OCI-LY3 (cell line): ENCODE data around the gene ERG.

Source experiments
- H2AFZ ChIP-seq: fragments of 200-600, 300-600 bp; shearing (Covaris generic); 2 replicates; pipeline ENCODE4 v1.6.0; 2014; ENCODE audit warnings: antibody characterized with exemption, low read depth, low read length
- H3K27ac ChIP-seq: fragments of 200-600, 300-600 bp; sonication (generic); 2 replicates; pipeline ENCODE4 v1.5.1; 2014; ENCODE audit warnings: mild to moderate bottlenecking, low read length, moderate library complexity, mixed read lengths
- H3K27me3 ChIP-seq: fragments of 200-600, 300-600 bp; sonication (generic); 2 replicates; pipeline ENCODE4 v1.6.1; 2014; ENCODE audit warnings: low read depth, low read length, mixed read lengths
- H3K36me3 ChIP-seq: fragments of 200-600, 300-600 bp; sonication (generic); replicated peaks from 2 replicates; pipeline ENCODE3; 2014; ENCODE audit warnings: low read depth, low read length, mixed read lengths
- H3K4me1 ChIP-seq: fragments of 300-600, 200-600 bp; sonication (generic); 2 replicates; pipeline ENCODE4 v1.6.1; 2014; ENCODE audit warnings: low read length, mixed read lengths
- H3K4me2 ChIP-seq: fragments of 200-600, 300-600 bp; sonication (generic); 2 replicates; pipeline ENCODE4 v1.6.1; 2014; ENCODE audit warnings: low read length, mixed read lengths
- H3K4me3 ChIP-seq: fragments of 300-600, 200-600 bp; sonication (generic); 2 replicates; pipeline ENCODE4 v1.5.1; 2014; ENCODE audit warnings: antibody characterized with exemption, mild to moderate bottlenecking, low read length, moderate library complexity
- H3K79me2 ChIP-seq: fragments of 300-600, 200-600 bp; shearing (Covaris generic); 2 replicates; pipeline ENCODE4 v1.6.1; 2014; ENCODE audit warnings: mild to moderate bottlenecking, low read length, mixed read lengths
- H3K9ac ChIP-seq: fragments of 300-600, 200-600 bp; shearing (Covaris generic); 2 replicates; pipeline ENCODE4 v1.6.0; 2014; ENCODE audit warnings: mild to moderate bottlenecking, low read length, moderate library complexity
- H3K9me3 ChIP-seq: fragments of 200-600, 300-600 bp; shearing (Covaris generic); 2 replicates; pipeline ENCODE4 v1.6.1; 2014; ENCODE audit warnings: low read length, mixed read lengths; ENCODE audit not compliant: insufficient read depth
- H4K20me1 ChIP-seq: fragments of 200-600, 300-600 bp; sonication (generic); 2 replicates; pipeline ENCODE4 v1.6.1; 2016; ENCODE audit warnings: low read length, mixed read lengths; ENCODE audit not compliant: insufficient read depth
- CTCF ChIP-seq: fragments of 200-600, 300-600 bp; sonication (generic); IDR thresholded peaks from 2 replicates; pipeline ENCODE4 v1.5.1; 2014; ENCODE audit warnings: antibody characterized with exemption, low read length, low read depth
- EZH2phosphoT487 ChIP-seq: fragments of 200-600 bp; shearing (Covaris generic); IDR thresholded peaks from 2 replicates; pipeline ENCODE4 v1.6.1; 2018; ENCODE audit warnings: antibody characterized with exemption, mixed run types, low read depth

The ERG gene

GRCh38 chr21:38475519-38475918 lies 22.8 kb downstream of the ERG start:
- H3K9me3 ChIP-seq: no peaks in the 10 kb centered on the region
- no peak overlapping the region for H2AFZ ChIP-seq
- TF ChIP-seq CTCF: no peak
- TF ChIP-seq EZH2phosphoT487: no peak
- no peak overlapping the region for H3K4me3 ChIP-seq
- no peaks in the 10 kb centered on the region for H3K4me1 ChIP-seq
- H3K27me3 ChIP-seq: no peaks in the 10 kb centered on the region
- no peaks in the 10 kb centered on the region for H3K79me2 ChIP-seq
- no peak overlapping the region for H3K4me2 ChIP-seq
- no peaks in the 10 kb centered on the region for H4K20me1 ChIP-seq
- no peaks in the 10 kb centered on the region for H3K36me3 ChIP-seq
- H3K9ac ChIP-seq: no peak overlapping the region
- no peak overlapping the region for H3K27ac ChIP-seq

DNA sequence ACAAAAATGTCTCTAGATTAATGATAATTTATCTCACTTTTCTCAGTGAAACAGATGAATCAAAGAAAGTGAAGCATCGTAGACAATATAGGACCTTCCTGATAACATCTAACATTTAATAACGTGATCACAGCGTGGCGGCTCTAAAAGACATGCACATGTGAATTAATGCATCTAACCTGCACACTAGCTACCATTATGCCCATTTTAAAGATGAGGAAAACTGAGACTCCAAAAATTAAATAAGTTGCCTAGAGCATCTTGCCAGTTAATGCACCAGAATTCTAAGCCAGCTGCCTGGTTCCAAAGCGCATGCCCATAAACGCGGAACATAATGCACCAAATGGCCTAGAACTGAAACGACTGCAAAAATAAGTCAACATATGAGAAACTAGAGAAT lies 23.5 kb downstream of the ERG start:
- TF ChIP-seq CTCF (no peak), EZH2phosphoT487 (no peak)
- Histone ChIP-seq H3K4me3 (no peak overlapping the region), H3K36me3 (no peaks in the 10 kb centered on the region)

DNA sequence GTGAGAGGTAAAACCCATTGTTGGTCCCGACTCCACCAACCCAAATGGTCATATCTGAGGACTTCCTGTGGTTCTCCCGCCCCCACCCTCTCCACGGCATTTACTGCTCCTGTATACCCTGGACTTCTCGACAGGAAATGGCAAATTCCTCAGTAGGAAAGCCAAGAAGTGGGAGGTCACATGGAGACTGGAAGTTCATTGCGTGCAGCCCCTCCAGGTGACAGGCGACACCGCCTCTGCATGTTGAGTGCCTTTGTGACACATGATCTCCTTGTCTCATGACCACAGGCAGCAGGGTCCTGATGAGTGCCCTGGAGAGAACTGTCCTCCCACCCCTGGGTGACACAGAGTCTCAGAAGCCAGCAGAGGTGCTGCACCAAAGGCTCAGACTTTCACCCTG lies 24.2 kb downstream of the ERG start:
- Histone ChIP-seq H3K4me3 (no peak overlapping the region), H3K36me3 (no peaks in the 10 kb centered on the region), H3K4me2 (no peak overlapping the region), H3K79me2 (no peaks in the 10 kb centered on the region), H2AFZ (no peak overlapping the region), H3K9ac (no peak overlapping the region), H3K27ac (no peak overlapping the region), H3K4me1 (no peaks in the 10 kb centered on the region), H4K20me1 (no peaks in the 10 kb centered on the region), H3K27me3 (no peaks in the 10 kb centered on the region), H3K9me3 (no peaks in the 10 kb centered on the region)
- TF ChIP-seq CTCF: no peak
- TF ChIP-seq EZH2phosphoT487: no peak

More for the DNA sequence above, 23.5 kb downstream of the ERG start:
- no peak overlapping the region for H3K4me2 ChIP-seq
- H3K9ac ChIP-seq: no peak overlapping the region
- no peaks in the 10 kb centered on the region for H4K20me1 ChIP-seq
- no peaks in the 10 kb centered on the region for H3K4me1 ChIP-seq
- no peak overlapping the region for H3K27ac ChIP-seq
- H2AFZ ChIP-seq: no peak overlapping the region
- H3K79me2 ChIP-seq: no peaks in the 10 kb centered on the region
- H3K27me3 ChIP-seq: no peaks in the 10 kb centered on the region
- no peaks in the 10 kb centered on the region for H3K9me3 ChIP-seq

- no peaks in the 10 kb centered on the region for H3K27me3 ChIP-seq
- no peak for TF ChIP-seq EZH2phosphoT487
- TF ChIP-seq CTCF: no peak
- no peaks in the 10 kb centered on the region for H3K4me1 ChIP-seq
- H3K79me2 ChIP-seq: no peaks in the 10 kb centered on the region
- no peak overlapping the region for H3K4me2 ChIP-seq
- H3K9ac ChIP-seq: no peak overlapping the region
- H4K20me1 ChIP-seq: no peaks in the 10 kb centered on the region
- no peak overlapping the region for H3K4me3 ChIP-seq
- no peak overlapping the region for H2AFZ ChIP-seq
- no peaks in the 10 kb centered on the region for H3K9me3 ChIP-seq
- H3K36me3 ChIP-seq: no peaks in the 10 kb centered on the region
- no peak overlapping the region for H3K27ac ChIP-seq
These were observed 25.7 kb downstream of the ERG start for GRCh38 chr21:38472412-38473108.
